Karpas-422 (cell line): ENCODE measurements around the gene DUSP2. TPM values are rescaled to one million over a fixed set of nuclear protein-coding genes. Genes with fewer than 3 reads are reported as not detected.

Experiments
- DNase-seq: peaks from one replicate; pipeline ENCODE4 v3.0.0-alpha.2; 2015
- H2AFZ ChIP-seq: fragments of 200-600 bp; sonication (generic); 2 replicates; pipeline ENCODE4 v1.6.1; 2014; ENCODE audit warnings: antibody characterized with exemption, low read length, mixed read lengths
- H3K27ac ChIP-seq: fragments of 200-600 bp; sonication (generic); 2 replicates; pipeline ENCODE4 v1.5.1; 2014; ENCODE audit warnings: mild to moderate bottlenecking, low read length, moderate library complexity
- H3K27me3 ChIP-seq: fragments of 200-600 bp; sonication (generic); 2 replicates; pipeline ENCODE4 v1.6.1; 2014; ENCODE audit warnings: low read length, mixed read lengths
- H3K36me3 ChIP-seq: fragments of 200-600 bp; sonication (generic); 2 replicates; pipeline ENCODE4 v1.6.1; 2014; ENCODE audit warnings: low read length, mixed read lengths; ENCODE audit not compliant: insufficient read depth
- H3K4me1 ChIP-seq: fragments of 200-600 bp; sonication (generic); 2 replicates; pipeline ENCODE4 v1.6.1; 2014; ENCODE audit warnings: mild to moderate bottlenecking, low read length, mixed read lengths
- H3K4me2 ChIP-seq: fragments of 200-600 bp; sonication (generic); 2 replicates; pipeline ENCODE4 v1.6.1; 2014; ENCODE audit warnings: low read length, low read depth, mild to moderate bottlenecking; ENCODE audit not compliant: poor library complexity, severe bottlenecking
- H3K4me3 ChIP-seq: fragments of 200-600 bp; sonication (generic); 2 replicates; pipeline ENCODE4 v1.5.1; 2014; ENCODE audit warnings: mild to moderate bottlenecking, antibody characterized with exemption, low read length, mixed read lengths
- H3K79me2 ChIP-seq: fragments of 200-600 bp; sonication (generic); 2 replicates; pipeline ENCODE4 v1.6.1; 2014; ENCODE audit warnings: mild to moderate bottlenecking, low read length, mixed read lengths
- H3K9ac ChIP-seq: fragments of 200-600 bp; sonication (generic); 2 replicates; pipeline ENCODE4 v1.6.0; 2014; ENCODE audit warnings: low read length
- H3K9me2 ChIP-seq: fragments of 200-600 bp; sonication (generic), shearing (Covaris generic); replicated peaks from 2 replicates; pipeline ENCODE4 v1.6.0; 2014; ENCODE audit warnings: mild to moderate bottlenecking, low read length, moderate library complexity; ENCODE audit not compliant: insufficient read depth
- H3K9me3 ChIP-seq: fragments of 300-700, 200-600 bp; sonication (generic); 2 replicates; pipeline ENCODE4 v1.6.1; 2014; ENCODE audit warnings: low read length, mixed read lengths
- H4K20me1 ChIP-seq: fragments of 200-600 bp; sonication (generic); 2 replicates; pipeline ENCODE4 v1.6.1; 2014; ENCODE audit warnings: mild to moderate bottlenecking, antibody characterized with exemption, low read length, low read depth; ENCODE audit not compliant: insufficient read depth
- total RNA-seq: library from RNA; depleted of rRNA; stranded (reverse); fragments of >200 nt; shearing (Covaris generic); gene quantifications from 2 replicates; pipeline ENCODE4 v1.2.3, GENCODE V29; 2014; ENCODE audit warnings: low replicate concordance

Gene DUSP2
- total RNA-seq, 1 experiment from 2014 or later = 25.1 TPM

DNA sequence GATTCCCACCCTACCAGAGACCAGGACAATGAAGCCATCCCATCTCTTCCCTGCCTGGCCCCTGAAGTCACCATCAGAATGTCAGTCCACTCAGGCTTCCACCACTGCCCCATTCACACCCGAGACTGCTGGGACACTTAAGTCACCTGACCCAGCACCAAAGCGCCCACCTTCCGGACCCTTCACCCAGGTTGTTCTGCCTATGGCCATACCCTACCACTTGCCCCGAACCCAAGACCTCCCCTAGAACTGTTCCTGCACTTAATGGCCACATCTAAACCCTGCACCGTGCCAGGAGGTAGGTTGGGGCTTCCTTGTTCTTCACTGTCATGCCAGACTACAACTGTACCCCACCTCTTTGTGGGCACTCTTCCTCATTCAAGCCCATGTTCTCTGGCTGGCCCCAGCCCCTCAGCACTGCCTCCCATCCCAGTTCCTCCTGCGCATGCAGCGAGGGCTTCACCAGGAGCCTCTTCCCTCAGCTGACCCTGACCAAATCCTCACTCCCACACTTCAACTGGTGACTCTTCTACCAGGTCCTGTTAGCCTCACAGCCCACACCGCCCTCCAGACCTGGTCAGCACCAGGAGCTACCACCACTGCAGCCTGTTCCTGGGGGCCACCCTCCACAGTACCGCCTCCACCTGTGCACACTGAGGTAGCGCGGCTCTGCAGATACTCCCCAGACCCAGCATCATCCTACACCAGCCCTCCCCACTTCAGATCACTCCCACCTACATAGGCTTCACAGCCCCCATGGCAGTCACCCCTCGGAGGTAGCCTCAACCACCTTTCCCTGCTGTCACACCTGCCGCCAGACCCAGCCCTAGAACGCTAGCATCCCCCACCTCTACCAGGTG lies 20.6 kb downstream of the DUSP2 start:
- Histone ChIP-seq H3K36me3 (no peaks in the 10 kb centered on the region), H3K4me3 (no peak overlapping the region), H4K20me1 (no peaks in the 10 kb centered on the region), H3K79me2 (no peaks in the 10 kb centered on the region), H3K27ac (no peak overlapping the region), H3K9ac (no peak overlapping the region), H3K27me3 (no peaks in the 10 kb centered on the region), H3K4me2 (no peak overlapping the region), H3K4me1 (no peaks in the 10 kb centered on the region), H3K9me2 (no peaks in the 10 kb centered on the region), H2AFZ (no peak overlapping the region), H3K9me3 (no peaks in the 10 kb centered on the region)
- no peak for DNase-seq

DNA sequence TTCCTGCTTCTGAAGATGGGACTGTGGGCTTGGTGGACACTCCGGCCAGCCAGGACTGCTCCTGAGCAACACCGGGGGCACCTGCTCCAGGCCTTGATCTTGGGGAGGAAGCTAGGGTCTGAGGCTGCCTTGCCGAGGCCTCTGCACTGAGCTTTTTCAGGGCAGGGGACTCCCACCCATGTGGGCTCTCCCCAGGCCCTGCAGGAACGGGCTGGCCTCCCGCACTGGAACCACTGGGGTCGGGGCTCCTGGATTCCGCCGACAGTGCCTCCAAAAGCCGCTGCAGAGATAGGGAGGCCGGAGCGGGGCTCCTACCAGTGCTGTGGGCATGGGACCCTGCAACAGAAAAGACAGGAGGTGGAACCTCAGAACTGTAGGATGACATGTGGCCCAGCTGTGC lies 21.3 kb downstream of the DUSP2 start:
- Histone ChIP-seq H3K79me2 (no peaks in the 10 kb centered on the region), H3K4me3 (no peak overlapping the region), H4K20me1 (no peaks in the 10 kb centered on the region), H2AFZ (no peak overlapping the region), H3K36me3 (no peaks in the 10 kb centered on the region), H3K4me1 (no peaks in the 10 kb centered on the region), H3K27ac (no peak overlapping the region), H3K9me3 (no peaks in the 10 kb centered on the region), H3K27me3 (no peaks in the 10 kb centered on the region), H3K9me2 (no peaks in the 10 kb centered on the region), H3K9ac (no peak overlapping the region), H3K4me2 (no peak overlapping the region)
- no peak for DNase-seq

GRCh38 chr2:96123290-96123689 lies 21.9 kb downstream of the DUSP2 start:
- Histone ChIP-seq H3K4me3 (no peak overlapping the region), H3K9ac (no peak overlapping the region), H2AFZ (no peak overlapping the region), H3K27ac (no peak overlapping the region), H3K36me3 (no peaks in the 10 kb centered on the region), H3K9me2 (no peaks in the 10 kb centered on the region), H4K20me1 (0 out of 2 replicates have a peak, but pooled peaks cover under 1% of the 10 kb centered on the region), H3K27me3 (no peaks in the 10 kb centered on the region), H3K4me1 (no peaks in the 10 kb centered on the region), H3K79me2 (no peaks in the 10 kb centered on the region), H3K9me3 (no peaks in the 10 kb centered on the region), H3K4me2 (no peak overlapping the region)
- DNase-seq = no peak

- H3K4me3 ChIP-seq = no peak overlapping the region
- no peaks in the 10 kb centered on the region for H3K36me3 ChIP-seq
- no peak overlapping the region for H2AFZ ChIP-seq
- H3K4me2 ChIP-seq = no peak overlapping the region
- no peak overlapping the region for H3K9ac ChIP-seq
- DNase-seq = no peak
- no peaks in the 10 kb centered on the region for H3K27me3 ChIP-seq
- no peaks in the 10 kb centered on the region for H3K9me2 ChIP-seq
- no peaks in the 10 kb centered on the region for H3K79me2 ChIP-seq
- no peak overlapping the region for H3K27ac ChIP-seq
- no peaks in the 10 kb centered on the region for H3K9me3 ChIP-seq
- peaks cover 4% of the 10 kb centered on the region for H3K4me1 ChIP-seq
- 0 out of 2 replicates have a peak, but pooled peaks cover 5% of the 10 kb centered on the region for H4K20me1 ChIP-seq
Observed at GRCh38 chr2:96122391-96122790, 22.8 kb downstream of the DUSP2 start.

DNA sequence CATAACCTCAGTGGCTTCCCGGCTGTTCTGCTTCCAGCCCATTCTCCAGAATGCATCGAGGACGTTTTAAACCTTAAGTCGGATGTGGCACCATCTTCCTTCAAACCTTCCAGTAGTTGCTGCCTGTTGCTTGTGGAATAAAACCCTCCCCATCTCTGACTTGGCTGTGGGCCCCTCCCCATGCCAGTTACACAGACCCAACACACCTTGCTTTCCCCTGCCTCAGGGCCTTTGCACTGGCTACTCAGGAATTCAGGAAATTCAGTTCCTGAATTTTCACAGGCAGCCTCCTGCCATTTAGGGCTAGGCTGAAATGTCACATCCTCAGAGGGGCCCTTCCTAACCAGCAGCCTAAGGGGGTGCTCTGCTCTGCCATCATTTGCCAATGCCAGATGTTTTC lies 23.8 kb downstream of the DUSP2 start:
- H3K4me3 ChIP-seq = no peak overlapping the region

GRCh38 chr2:96120991-96121390 lies 24.2 kb downstream of the DUSP2 start:
- no peaks in the 10 kb centered on the region for H3K9me3 ChIP-seq
- H3K27ac ChIP-seq = no peak overlapping the region
- peaks cover 11% of the 10 kb centered on the region for H3K4me1 ChIP-seq
- H3K27me3 ChIP-seq = no peaks in the 10 kb centered on the region
- H3K79me2 ChIP-seq = no peaks in the 10 kb centered on the region
- DNase-seq = no peak
- H4K20me1 ChIP-seq = 0 out of 2 replicates have a peak, but pooled peaks cover 7% of the 10 kb centered on the region
- H3K9ac ChIP-seq = no peak overlapping the region
- H3K4me3 ChIP-seq = no peak overlapping the region
- no peak overlapping the region for H2AFZ ChIP-seq
- H3K4me2 ChIP-seq = no peak overlapping the region
- H3K36me3 ChIP-seq = no peaks in the 10 kb centered on the region
- no peaks in the 10 kb centered on the region for H3K9me2 ChIP-seq

More for the DNA sequence above, 23.8 kb downstream of the DUSP2 start:
- Histone ChIP-seq H3K4me2 (no peak overlapping the region), H3K4me1 (peaks cover 11% of the 10 kb centered on the region), H3K27ac (no peak overlapping the region), H3K27me3 (no peaks in the 10 kb centered on the region), H3K9me3 (no peaks in the 10 kb centered on the region), H3K9me2 (no peaks in the 10 kb centered on the region), H3K79me2 (no peaks in the 10 kb centered on the region), H4K20me1 (0 out of 2 replicates have a peak, but pooled peaks cover 7% of the 10 kb centered on the region), H3K9ac (no peak overlapping the region), H2AFZ (no peak overlapping the region), H3K36me3 (no peaks in the 10 kb centered on the region)
- DNase-seq = no peak

DNA sequence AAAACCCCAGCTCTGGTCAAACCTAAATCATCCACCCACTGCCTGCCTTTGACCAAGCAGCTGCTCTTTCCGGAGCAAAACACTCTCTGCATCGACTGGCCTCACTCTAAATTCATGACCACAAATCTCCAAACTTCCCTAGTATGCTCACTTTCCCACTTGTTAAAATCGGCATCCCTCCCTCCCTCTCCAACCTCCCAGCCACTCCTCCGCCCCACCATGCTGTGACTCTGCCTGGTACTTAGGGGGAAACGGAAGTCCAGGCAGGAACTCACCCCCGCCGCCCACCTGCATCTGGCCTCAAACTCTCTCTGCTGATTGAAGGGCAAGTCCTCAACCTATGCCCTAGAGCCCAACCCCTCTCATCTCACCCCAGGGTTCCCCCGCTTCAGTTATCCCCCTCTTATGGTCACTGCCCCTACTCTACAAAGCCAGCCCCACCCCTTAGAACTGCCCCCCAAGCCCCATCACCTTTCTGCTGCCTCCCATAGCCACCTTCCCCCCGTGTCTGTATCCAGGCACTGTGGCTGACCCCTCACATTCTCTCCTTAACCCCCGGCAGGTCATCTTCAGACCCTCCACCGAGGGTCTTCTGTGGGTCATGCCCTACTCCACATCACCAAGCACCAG lies 25.0 kb downstream of the DUSP2 start:
- no peaks in the 10 kb centered on the region for H3K9me2 ChIP-seq
- peaks cover 11% of the 10 kb centered on the region for H3K4me1 ChIP-seq
- no peak for DNase-seq
- no peak overlapping the region for H3K27ac ChIP-seq
- H3K9me3 ChIP-seq = no peaks in the 10 kb centered on the region
- no peaks in the 10 kb centered on the region for H3K27me3 ChIP-seq
- H3K36me3 ChIP-seq = no peaks in the 10 kb centered on the region
- H3K4me3 ChIP-seq = no peak overlapping the region
- no peaks in the 10 kb centered on the region for H3K79me2 ChIP-seq
- 0 out of 2 replicates have a peak, but pooled peaks cover 7% of the 10 kb centered on the region for H4K20me1 ChIP-seq
- no peak overlapping the region for H2AFZ ChIP-seq
- H3K9ac ChIP-seq = no peak overlapping the region
- no peak overlapping the region for H3K4me2 ChIP-seq

DNA sequence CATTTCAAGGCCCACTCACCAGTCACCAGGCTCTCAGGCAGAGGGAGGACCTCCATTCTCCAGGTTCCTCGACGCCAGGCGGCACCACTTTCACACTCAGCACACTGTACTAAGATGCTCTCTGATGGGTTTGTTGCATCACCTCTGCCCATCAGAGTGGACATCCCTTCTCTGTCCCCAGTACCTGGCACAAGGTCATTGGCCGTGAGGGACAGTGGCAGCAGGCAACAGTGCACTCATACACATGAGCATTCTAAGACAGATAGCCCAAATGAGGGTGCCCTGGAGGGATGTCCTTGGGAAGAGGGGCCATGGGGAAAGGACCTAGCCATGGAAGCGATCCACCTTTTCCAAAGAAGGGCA lies 25.9 kb downstream of the DUSP2 start:
- H4K20me1 ChIP-seq = 0 out of 2 replicates have a peak, but pooled peaks cover 7% of the 10 kb centered on the region
- no peak overlapping the region for H3K4me3 ChIP-seq
- H3K79me2 ChIP-seq = no peaks in the 10 kb centered on the region
- H3K9ac ChIP-seq = no peak overlapping the region
- no peaks in the 10 kb centered on the region for H3K27me3 ChIP-seq
- H3K4me1 ChIP-seq = peaks cover 11% of the 10 kb centered on the region
- H3K4me2 ChIP-seq = no peak overlapping the region
- H3K9me2 ChIP-seq = no peaks in the 10 kb centered on the region
- DNase-seq = no peak
- no peaks in the 10 kb centered on the region for H3K9me3 ChIP-seq
- H3K36me3 ChIP-seq = no peaks in the 10 kb centered on the region
- H3K27ac ChIP-seq = no peak overlapping the region
- H2AFZ ChIP-seq = no peak overlapping the region
